Testis (tissue), 3 donors: ENCODE measurements around the gene PINLYP. TPM values are rescaled to one million over a fixed set of nuclear protein-coding genes. Genes with fewer than 3 reads are reported as not detected.

Source experiments
- DNase-seq: peaks from one replicate; pipeline ENCODE4 v3.0.0-alpha.2; 2019
- H3K27ac ChIP-seq, 2 donors: fragments of 200-600 bp; sonication (generic); one replicate each; pipeline ENCODE4 v1.5.1; 2019
- H3K27me3 ChIP-seq: fragments of 200-600 bp; sonication (generic); one replicate; pipeline ENCODE4 v1.5.1; 2019
- H3K36me3 ChIP-seq: fragments of 200-600 bp; sonication (generic); one replicate; pipeline ENCODE4 v1.5.1; 2017; ENCODE audit warnings: low read depth; ENCODE audit errors: missing control alignments
- H3K4me1 ChIP-seq: fragments of 200-600 bp; sonication (generic); one replicate; pipeline ENCODE4 v1.5.1; 2019
- H3K4me3 ChIP-seq, 2 donors: fragments of 200-600 bp; sonication (generic); one replicate each; pipeline ENCODE4 v1.5.1; 2017 to 2019
- H3K9me3 ChIP-seq: fragments of 200-600 bp; sonication (generic); one replicate; pipeline ENCODE4 v1.5.1; 2017
- CTCF ChIP-seq, 3 experiments: fragments of 450-650 bp in 2 of 3; fragments of 200-600 bp in 1 of 3; sonication (generic) in 1 of 3; IDR thresholded peaks; one replicate each; pipeline ENCODE4 v1.5.1; 2016 to 2019; ENCODE audit warnings: antibody characterized with exemption in 3 of 3, mild to moderate bottlenecking in 2 of 3, moderate library complexity in 1 of 3
- POLR2A ChIP-seq: fragments of 450-650 bp; IDR thresholded peaks from one replicate; pipeline ENCODE4 v1.6.1; 2017; ENCODE audit warnings: antibody characterized with exemption, mild to moderate bottlenecking, moderate library complexity
- WGBS, 2 donors: methylation state at CpG; one replicate each; pipeline ENCODE4 v1.1.5; 2018; 5-methylcytosine and 5-hydroxymethylcytosine counted together
- intact Hi-C: fragments of 100-400 bp; cut with DNase I; formaldehyde crosslinking; loops from one replicate; pipeline ENCODE4 v1.15.1; 2023; ENCODE audit warnings: low total_unique reads
- polyA plus RNA-seq: library from polyadenylated mRNA; stranded (reverse); fragments of 350-450 nt; fragmentation: Illumina TruSeq; extraction: RNeasy Lipid Tissue Mini Kit (QIAGEN cat#74804); gene quantifications from one replicate; pipeline ENCODE4 v1.2.3, GENCODE V29; 2014; ENCODE audit warnings: low read depth, low replicate concordance; ENCODE audit not compliant: insufficient read depth
- total RNA-seq, 2 donors: library from RNA; depleted of rRNA; stranded (reverse); fragments of >200 nt; gene quantifications; one replicate each; pipeline ENCODE4 v1.2.3, GENCODE V29; 2016

The PINLYP gene
- total and polyA plus RNA-seq, 3 donors from 2014 or later = 5.8 to 9.9 (median 5.9) TPM

- DNase-seq = no peak
- Histone ChIP-seq H3K27ac (no peak overlapping the region), H3K36me3 (no peaks in the 10 kb centered on the region), H3K27me3 (no peaks in the 10 kb centered on the region), H3K9me3 (no peaks in the 10 kb centered on the region), H3K4me3 (no peak overlapping the region), H3K4me1 (no peaks in the 10 kb centered on the region)
- intact Hi-C loops = no loop called here
- TF ChIP-seq CTCF (IDR thresholded peaks at IDR 0.05) = no peak
- no peak for TF ChIP-seq POLR2A
- whole genome bisulfite sequencing, 2 donors = 94 to 95% methylated on average over 15 of the region's 15 CpGs
Observed at GRCh38 chr19:43554317-43554895, 21.2 kb upstream of the PINLYP start.

- Histone ChIP-seq H3K27me3 (no peaks in the 10 kb centered on the region), H3K27ac (no peak overlapping the region), H3K9me3 (no peaks in the 10 kb centered on the region), H3K4me3 (no peak overlapping the region), H3K36me3 (no peaks in the 10 kb centered on the region), H3K4me1 (no peaks in the 10 kb centered on the region)
- TF ChIP-seq CTCF (IDR thresholded peaks at IDR 0.05) (peak; percentile 10 to 55 (median 18)), POLR2A (no peak)
- intact Hi-C loops = no loop called here
- WGBS, 2 donors = 50 to 51% methylated on average over 8 of the region's 8 CpGs
- DNase-seq = peak; percentile 83
Observed at GRCh38 chr19:43555185-43555770, 20.3 kb upstream of the PINLYP start.

GRCh38 chr19:43560687-43561086 lies 14.9 kb upstream of the PINLYP start:
- Histone ChIP-seq H3K27me3 (no peaks in the 10 kb centered on the region), H3K27ac (no peak overlapping the region), H3K36me3 (no peaks in the 10 kb centered on the region), H3K4me1 (no peaks in the 10 kb centered on the region), H3K4me3 (no peak overlapping the region), H3K9me3 (no peaks in the 10 kb centered on the region)
- no peak for TF ChIP-seq CTCF (IDR thresholded peaks at IDR 0.05)
- DNase-seq = no peak
- intact Hi-C loops = no loop called here
- 91% methylated on average over 6 of the region's 6 CpGs for WGBS, 2 donors

- Histone ChIP-seq H3K27me3 (no peaks in the 10 kb centered on the region), H3K9me3 (no peaks in the 10 kb centered on the region), H3K36me3 (no peaks in the 10 kb centered on the region), H3K4me1 (no peaks in the 10 kb centered on the region), H3K27ac (no peak overlapping the region), H3K4me3 (no peak overlapping the region)
- intact Hi-C loops = no loop called here
- WGBS, 2 donors = 89 to 90% methylated on average over 12 of the region's 12 CpGs
- DNase-seq = no peak
- TF ChIP-seq CTCF (IDR thresholded peaks at IDR 0.05) (no peak), POLR2A (no peak)
Observed at GRCh38 chr19:43561139-43561970, 14.2 kb upstream of the PINLYP start.
